ENCODE data around the gene OR4A47.
"Not testable (repeated sequence)": the region's sequence is repeated elsewhere in the genome, so short reads cannot be mapped to it uniquely, and the experiment has no call there.

OR4A47 gene

GRCh38 chr11:48488493-48488892, at the start of gene OR4A47:
TSS of gene OR4A47 (plus strand) at chr11:48488793. CDS start at chr11:48488793, 0 bp downstream.
- H3K27ac ChIP-seq, result not testable (repeated sequence)

GRCh38 chr11:48455909-48456308, 32.7 kb upstream of the OR4A47 start:
- H3K27ac ChIP-seq, result not testable (repeated sequence)

GRCh38 chr11:48473966-48474365, 14.6 kb upstream of the OR4A47 start:
- H3K27ac ChIP-seq, result not testable (repeated sequence)

- not testable (repeated sequence) for H3K27ac ChIP-seq
Measured at GRCh38 chr11:48474703-48475102, 13.9 kb upstream of the OR4A47 start.

GRCh38 chr11:48506169-48506568, 17.6 kb downstream of the OR4A47 start:
- H3K27ac ChIP-seq, result not testable (repeated sequence)

GRCh38 chr11:48538991-48539390, 50.4 kb downstream of the OR4A47 start:
- H3K27ac ChIP-seq, result no peak overlapping the region
- TF ChIP-seq CTCF (IDR thresholded peaks at IDR 0.05), result no peak
- TF ChIP-seq ZFX (IDR thresholded peaks at IDR 0.05; ENCODE audit: borderline replicate concordance), result no peak
